Nephron progenitor cell (in vitro differentiated cells): ENCODE measurements around the gene ESPN.
A peak's percentile ranks its signal among the peaks of the same experiment; 100 is the strongest.
"Not testable (repeated sequence)": the region's sequence is repeated elsewhere in the genome, so short reads cannot be mapped to it uniquely, and the experiment has no call there.

Source experiments
- DNase-seq: peaks from one replicate; pipeline ENCODE4 v3.0.0; 2021
- H3K27ac Mint-ChIP-seq: 2 replicates; pipeline ENCODE4 v1.8.0; 2021; ENCODE audit warnings: mild to moderate bottlenecking, moderate library complexity, mixed read lengths
- H3K27me3 Mint-ChIP-seq: 2 replicates; pipeline ENCODE4 v1.8.0; 2021; ENCODE audit warnings: mild to moderate bottlenecking, low read depth, mixed read lengths; ENCODE audit not compliant: poor library complexity
- H3K36me3 Mint-ChIP-seq: 2 replicates; pipeline ENCODE4 v1.8.0; 2021; ENCODE audit warnings: low read depth, mixed read lengths
- H3K4me1 Mint-ChIP-seq: 2 replicates; pipeline ENCODE4 v1.8.0; 2021; ENCODE audit warnings: mixed read lengths
- H3K4me3 Mint-ChIP-seq: 2 replicates; pipeline ENCODE4 v1.8.0; 2021; ENCODE audit warnings: mild to moderate bottlenecking, moderate library complexity, mixed read lengths
- H3K9me3 Mint-ChIP-seq: 2 replicates; pipeline ENCODE4 v1.8.0; 2021; ENCODE audit warnings: mild to moderate bottlenecking, moderate library complexity, mixed read lengths
- CTCF ChIP-seq: fragments of 200-600 bp; sonication (generic); IDR thresholded peaks from 2 replicates; pipeline ENCODE4 v1.5.0; 2021; ENCODE audit warnings: antibody characterized with exemption

ESPN gene

GRCh38 chr1:6454856-6455751 lies 30.5 kb downstream of the ESPN start:
- H3K4me1 Mint-ChIP-seq = peaks cover 46% of the 10 kb centered on the region
- H3K27ac Mint-ChIP-seq = no peak overlapping the region
- no peak overlapping the region for H3K4me3 Mint-ChIP-seq
- no peaks in the 10 kb centered on the region for H3K36me3 Mint-ChIP-seq
- DNase-seq = no peak
- peaks cover 23% of the 10 kb centered on the region for H3K27me3 Mint-ChIP-seq
- H3K9me3 Mint-ChIP-seq = no peaks in the 10 kb centered on the region
- no peak for TF ChIP-seq CTCF

- not testable (repeated sequence) for H3K9me3 Mint-ChIP-seq, H3K4me3 Mint-ChIP-seq, DNase-seq, H3K27ac Mint-ChIP-seq, H3K36me3 Mint-ChIP-seq
- peaks cover 22% of the 10 kb centered on the region for H3K27me3 Mint-ChIP-seq
- peaks cover 46% of the 10 kb centered on the region for H3K4me1 Mint-ChIP-seq
These were observed 31.4 kb downstream of the ESPN start for GRCh38 chr1:6455752-6456520.

- no peak for TF ChIP-seq CTCF
- peak overlapping the region; percentile 72 for H3K27ac Mint-ChIP-seq
- H3K9me3 Mint-ChIP-seq = no peaks in the 10 kb centered on the region
- no peaks in the 10 kb centered on the region for H3K36me3 Mint-ChIP-seq
- H3K27me3 Mint-ChIP-seq = peaks cover 22% of the 10 kb centered on the region
- peaks cover 47% of the 10 kb centered on the region for H3K4me1 Mint-ChIP-seq
- no peak for DNase-seq
- H3K4me3 Mint-ChIP-seq = no peak overlapping the region
These were observed 32.4 kb downstream of the ESPN start for GRCh38 chr1:6456800-6457466.

- no peak for DNase-seq
- Mint-ChIP-seq H3K9me3 (no peaks in the 10 kb centered on the region), H3K36me3 (peaks cover 11% of the 10 kb centered on the region), H3K4me3 (no peak overlapping the region), H3K27ac (no peak overlapping the region), H3K27me3 (peaks cover 30% of the 10 kb centered on the region), H3K4me1 (peaks cover 38% of the 10 kb centered on the region)
- TF ChIP-seq CTCF = no peak
These were observed 35.3 kb downstream of the ESPN start for GRCh38 chr1:6459850-6460265.

GRCh38 chr1:6460301-6461050 lies 35.9 kb downstream of the ESPN start:
- Mint-ChIP-seq H3K4me1 (peaks cover 38% of the 10 kb centered on the region), H3K4me3 (no peak overlapping the region), H3K9me3 (no peaks in the 10 kb centered on the region), H3K27ac (no peak overlapping the region), H3K27me3 (peaks cover 35% of the 10 kb centered on the region), H3K36me3 (peaks cover 11% of the 10 kb centered on the region)
- no peak for TF ChIP-seq CTCF
- no peak for DNase-seq
